ENCODE data around the gene INPP4A.

INPP4A gene

GRCh38 chr2:98505971-98506664 lies 61.5 kb downstream of the INPP4A start:
- H3K4me3 ChIP-seq (ENCODE audit: low read length), result no peak overlapping the region
- no peak overlapping the region for H3K9ac ChIP-seq (ENCODE audit: low read length)
- no peak overlapping the region for H3K4me2 ChIP-seq (ENCODE audit: low read length)
- no peaks in the 10 kb centered on the region for H3K36me3 ChIP-seq (replicated peaks; ENCODE audit: low read depth, low read length)
- no peak overlapping the region for H3K27ac ChIP-seq (ENCODE audit: low read length)
- H4K20me1 ChIP-seq (ENCODE audit: insufficient read depth, low read length), result 0 out of 2 replicates have a peak, but pooled peaks cover 3% of the 10 kb centered on the region
- TF ChIP-seq CTCF (IDR thresholded peaks at IDR 0.05; ENCODE audit: low read depth, low read length) (no peak), EZH2phosphoT487 (IDR thresholded peaks at IDR 0.05; ENCODE audit: low read depth) (no peak)
- no peak overlapping the region for H2AFZ ChIP-seq (ENCODE audit: low read depth, low read length)
- H3K27me3 ChIP-seq (ENCODE audit: low read depth, low read length), result no peaks in the 10 kb centered on the region
- no peaks in the 10 kb centered on the region for H3K79me2 ChIP-seq (ENCODE audit: low read length)
- H3K9me3 ChIP-seq (ENCODE audit: insufficient read depth, low read length), result no peaks in the 10 kb centered on the region
- peaks cover 9% of the 10 kb centered on the region for H3K4me1 ChIP-seq (ENCODE audit: low read length)

- TF ChIP-seq CTCF (IDR thresholded peaks at IDR 0.05; ENCODE audit: low read depth, low read length) (no peak), EZH2phosphoT487 (IDR thresholded peaks at IDR 0.05; ENCODE audit: low read depth) (no peak)
- Histone ChIP-seq H3K27ac (ENCODE audit: low read length) (no peak overlapping the region), H3K36me3 (replicated peaks; ENCODE audit: low read depth, low read length) (no peaks in the 10 kb centered on the region), H2AFZ (ENCODE audit: low read depth, low read length) (no peak overlapping the region), H3K4me3 (ENCODE audit: low read length) (no peak overlapping the region), H3K79me2 (ENCODE audit: low read length) (no peaks in the 10 kb centered on the region), H3K4me2 (ENCODE audit: low read length) (no peak overlapping the region), H3K9ac (ENCODE audit: low read length) (no peak overlapping the region), H3K27me3 (ENCODE audit: low read depth, low read length) (no peaks in the 10 kb centered on the region), H3K4me1 (ENCODE audit: low read length) (peaks cover 9% of the 10 kb centered on the region), H3K9me3 (ENCODE audit: insufficient read depth, low read length) (no peaks in the 10 kb centered on the region), H4K20me1 (ENCODE audit: insufficient read depth, low read length) (0 out of 2 replicates have a peak, but pooled peaks cover 3% of the 10 kb centered on the region)
Measured at GRCh38 chr2:98506881-98507280, 62.2 kb downstream of the INPP4A start.

GRCh38 chr2:98507461-98507860 lies 62.8 kb downstream of the INPP4A start:
- Histone ChIP-seq H3K27me3 (ENCODE audit: low read depth, low read length) (no peaks in the 10 kb centered on the region), H4K20me1 (ENCODE audit: insufficient read depth, low read length) (0 out of 2 replicates have a peak, but pooled peaks cover 3% of the 10 kb centered on the region), H3K9ac (ENCODE audit: low read length) (no peak overlapping the region), H3K4me2 (ENCODE audit: low read length) (no peak overlapping the region), H2AFZ (ENCODE audit: low read depth, low read length) (no peak overlapping the region), H3K27ac (ENCODE audit: low read length) (no peak overlapping the region), H3K9me3 (ENCODE audit: insufficient read depth, low read length) (no peaks in the 10 kb centered on the region), H3K4me3 (ENCODE audit: low read length) (no peak overlapping the region), H3K4me1 (ENCODE audit: low read length) (peaks cover 9% of the 10 kb centered on the region), H3K36me3 (replicated peaks; ENCODE audit: low read depth, low read length) (no peaks in the 10 kb centered on the region), H3K79me2 (ENCODE audit: low read length) (no peaks in the 10 kb centered on the region)
- TF ChIP-seq CTCF (IDR thresholded peaks at IDR 0.05; ENCODE audit: low read depth, low read length), result no peak; the same call in 1 of the 2 replicates

- H3K4me2 ChIP-seq (ENCODE audit: low read length), result no peak overlapping the region
- no peaks in the 10 kb centered on the region for H3K79me2 ChIP-seq (ENCODE audit: low read length)
- no peak for TF ChIP-seq EZH2phosphoT487 (IDR thresholded peaks at IDR 0.05; ENCODE audit: low read depth)
- TF ChIP-seq CTCF (IDR thresholded peaks at IDR 0.05; ENCODE audit: low read depth, low read length), result no peak
- H3K27me3 ChIP-seq (ENCODE audit: low read depth, low read length), result no peaks in the 10 kb centered on the region
- no peak overlapping the region for H3K9ac ChIP-seq (ENCODE audit: low read length)
- H3K4me1 ChIP-seq (ENCODE audit: low read length), result peaks cover 9% of the 10 kb centered on the region
- no peaks in the 10 kb centered on the region for H3K9me3 ChIP-seq (ENCODE audit: insufficient read depth, low read length)
- H4K20me1 ChIP-seq (ENCODE audit: insufficient read depth, low read length), result no peaks in the 10 kb centered on the region
- no peak overlapping the region for H3K4me3 ChIP-seq (ENCODE audit: low read length)
- no peak overlapping the region for H3K27ac ChIP-seq (ENCODE audit: low read length)
- no peak overlapping the region for H2AFZ ChIP-seq (ENCODE audit: low read depth, low read length)
- H3K36me3 ChIP-seq (replicated peaks; ENCODE audit: low read depth, low read length), result no peaks in the 10 kb centered on the region
Measured at GRCh38 chr2:98507891-98508708, 63.4 kb downstream of the INPP4A start.

Measured in OCI-LY3 (cell line).